T-helper 9 cell (primary cell): ENCODE measurements around the gene RTL10.
"Not testable (repeated sequence)": the region's sequence is repeated elsewhere in the genome, so short reads cannot be mapped to it uniquely, and the experiment has no call there.

Experiments used
- DNase-seq: peaks from one replicate; pipeline ENCODE4 v3.0.0-alpha.2; 2020

Gene RTL10

DNA sequence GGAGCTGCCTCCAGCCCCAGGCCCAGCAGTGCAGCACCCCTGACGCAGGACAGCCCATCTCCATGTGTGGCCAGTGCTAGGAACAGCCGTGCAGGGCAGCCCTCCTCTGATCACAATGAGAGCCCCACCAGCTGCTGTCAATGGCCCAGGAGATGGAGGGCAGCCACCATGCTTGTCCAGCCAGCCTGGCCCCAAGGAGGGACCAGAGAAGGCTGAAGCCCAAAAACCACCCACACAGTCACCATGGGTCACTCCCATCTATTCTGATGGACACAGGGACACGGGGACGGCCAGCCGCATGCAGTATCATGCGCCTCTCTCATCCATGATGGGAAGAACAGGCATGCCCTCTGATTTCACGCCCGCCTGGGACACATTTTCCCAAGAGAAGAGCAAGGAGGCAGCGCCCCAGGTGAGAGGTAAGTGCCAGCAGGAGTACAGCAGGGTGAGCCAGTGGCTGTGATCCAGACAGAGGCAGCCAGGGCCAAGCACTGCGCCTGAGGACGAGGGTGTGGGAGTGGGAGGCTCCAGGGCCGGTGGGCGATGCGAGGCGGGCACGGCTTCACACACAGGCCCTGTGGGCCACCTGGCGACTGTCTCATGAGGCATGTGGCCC, 33.6 kb upstream of the RTL10 start:
- DNase-seq, result no peak

DNA sequence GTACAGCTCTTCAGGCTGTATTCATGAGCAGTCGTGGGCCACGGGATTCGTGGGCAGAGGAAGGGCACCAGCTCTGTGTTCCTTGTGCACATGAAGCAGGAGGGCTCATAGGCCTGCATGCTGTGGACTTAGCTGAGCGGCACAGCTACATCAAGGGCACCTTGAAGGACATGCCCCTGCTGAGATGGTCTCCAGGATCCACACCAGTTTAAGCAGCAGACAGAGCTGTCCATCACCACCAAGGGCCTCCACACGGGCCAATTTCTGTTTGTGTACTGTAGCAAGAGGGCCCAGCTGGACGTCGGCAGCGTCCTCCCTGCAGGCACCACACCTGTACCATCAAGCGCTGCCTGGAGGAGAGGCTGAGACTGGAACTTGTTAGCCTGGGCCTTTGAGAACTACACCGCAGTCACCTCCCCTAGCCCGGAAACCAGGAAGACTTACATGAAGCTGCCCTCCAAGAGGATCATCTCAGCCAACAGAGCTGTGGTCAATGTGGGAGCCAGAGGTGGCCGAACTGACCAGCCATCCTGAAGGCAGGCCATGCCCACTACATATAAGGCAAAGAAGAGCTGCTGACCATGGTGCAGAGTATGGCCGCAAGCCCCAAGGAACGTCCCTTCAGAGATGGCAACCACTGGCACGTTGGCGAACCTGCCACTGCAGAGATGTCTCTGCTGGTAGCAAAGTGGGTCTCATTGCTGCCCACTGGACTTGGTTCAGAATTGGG, 32.7 kb upstream of the RTL10 start:
- no peak for DNase-seq

DNA sequence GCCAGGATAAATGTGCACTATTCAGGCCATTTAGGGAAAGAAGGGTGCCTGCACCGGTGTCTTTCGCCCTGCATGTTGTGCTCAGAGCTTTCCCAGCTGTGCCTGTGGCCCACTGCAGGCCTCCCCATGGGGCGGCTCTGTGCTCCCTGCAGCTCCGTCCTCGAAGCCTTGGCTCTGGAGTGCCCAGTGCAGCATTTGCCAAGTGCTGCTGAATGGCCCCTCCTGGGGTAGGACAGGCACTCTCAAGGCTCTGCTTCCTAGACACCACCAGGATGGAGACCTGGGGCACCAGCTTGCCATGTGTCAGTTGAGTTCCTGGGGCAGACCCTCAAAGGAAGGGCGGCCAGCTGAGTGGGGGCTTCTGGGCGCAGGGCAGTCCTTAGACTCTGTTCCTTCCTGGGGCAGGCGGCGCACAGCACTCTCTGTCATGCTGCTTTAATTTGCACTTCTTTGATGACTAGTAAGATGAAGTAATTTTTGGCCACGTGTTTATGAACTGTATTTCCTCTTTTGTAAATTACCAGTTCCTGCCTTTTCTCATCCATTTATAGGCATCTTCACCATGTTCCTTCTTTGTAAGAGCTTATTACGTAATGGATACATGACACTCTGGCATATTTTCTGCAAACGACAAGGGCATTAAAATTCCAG, 32.1 kb upstream of the RTL10 start:
- no peak for DNase-seq

DNA sequence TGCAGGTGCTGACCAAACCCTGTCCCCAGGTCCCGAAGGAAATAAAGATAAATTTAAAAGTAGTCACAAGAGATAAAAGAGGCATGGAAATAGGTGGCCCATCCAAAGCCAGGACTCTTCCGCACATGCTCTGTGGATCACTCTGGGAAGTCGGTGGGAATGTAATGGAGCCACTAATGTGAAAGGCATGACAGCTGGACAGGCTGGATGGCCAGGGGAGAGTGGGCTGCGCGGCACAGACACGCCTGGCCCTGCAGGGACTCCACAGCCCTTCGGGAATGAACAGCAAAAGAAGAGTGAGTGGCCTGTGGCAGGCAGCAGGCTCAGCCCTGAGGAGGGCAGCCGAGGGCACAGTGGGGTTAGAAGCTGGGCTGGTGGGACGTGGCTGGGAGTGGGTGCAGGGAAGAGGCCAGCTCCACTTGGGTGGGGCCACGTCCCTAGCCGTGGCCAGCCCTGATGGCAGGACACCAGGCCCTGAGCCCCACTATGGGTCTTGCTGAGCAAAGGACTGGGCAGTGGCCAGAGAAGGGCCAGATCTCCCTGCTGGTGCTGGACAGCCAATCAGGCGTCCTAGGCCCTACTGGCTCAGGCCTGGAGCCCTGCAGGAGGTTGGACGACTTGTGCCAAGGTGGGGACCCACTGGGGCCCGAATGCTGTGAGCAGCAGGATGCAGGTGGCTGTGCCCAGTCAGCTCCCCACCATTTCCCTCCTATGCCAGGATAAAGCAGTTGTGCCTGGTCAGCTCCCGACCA, 31.3 kb upstream of the RTL10 start:
- DNase-seq, result no peak

DNA sequence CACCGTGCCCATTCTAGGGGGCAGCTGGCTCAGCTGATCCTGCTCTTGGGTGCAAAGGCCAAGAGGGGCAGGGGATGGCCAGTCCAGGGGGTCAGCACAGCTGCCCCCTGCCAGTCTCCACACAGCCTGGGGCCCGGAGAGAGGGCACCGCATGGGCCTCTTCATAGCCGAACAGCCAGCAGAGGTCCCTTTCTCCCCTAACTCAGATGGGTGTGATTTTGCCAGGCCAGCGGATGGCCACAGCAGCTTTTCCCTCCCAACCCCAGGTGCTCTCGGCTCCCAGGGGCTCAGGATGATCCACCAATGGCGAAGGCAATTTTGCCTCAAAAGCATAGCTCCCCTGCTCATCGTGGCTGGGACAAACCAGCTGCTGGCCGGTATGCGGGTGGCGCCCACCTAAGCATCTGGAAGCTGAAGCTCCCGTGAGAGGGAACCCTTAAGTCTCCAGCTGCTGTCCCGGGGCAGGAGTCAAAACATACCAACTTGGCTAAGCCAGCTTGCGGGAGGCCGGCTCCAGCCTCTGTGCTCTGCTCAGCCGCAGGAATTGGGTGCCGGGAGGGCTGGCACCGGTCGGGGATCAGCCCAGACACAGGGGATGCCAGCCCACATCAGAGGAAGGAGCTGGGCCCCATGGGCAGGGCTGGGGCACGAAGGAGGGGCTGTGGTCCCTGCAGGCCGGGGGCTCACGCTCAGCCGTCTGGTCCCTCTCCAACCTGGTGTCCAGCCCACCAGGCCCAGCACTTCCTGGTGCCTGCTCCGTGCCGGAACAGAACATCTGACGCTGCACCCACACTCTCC, 30.5 kb upstream of the RTL10 start:
- no peak for DNase-seq

DNA sequence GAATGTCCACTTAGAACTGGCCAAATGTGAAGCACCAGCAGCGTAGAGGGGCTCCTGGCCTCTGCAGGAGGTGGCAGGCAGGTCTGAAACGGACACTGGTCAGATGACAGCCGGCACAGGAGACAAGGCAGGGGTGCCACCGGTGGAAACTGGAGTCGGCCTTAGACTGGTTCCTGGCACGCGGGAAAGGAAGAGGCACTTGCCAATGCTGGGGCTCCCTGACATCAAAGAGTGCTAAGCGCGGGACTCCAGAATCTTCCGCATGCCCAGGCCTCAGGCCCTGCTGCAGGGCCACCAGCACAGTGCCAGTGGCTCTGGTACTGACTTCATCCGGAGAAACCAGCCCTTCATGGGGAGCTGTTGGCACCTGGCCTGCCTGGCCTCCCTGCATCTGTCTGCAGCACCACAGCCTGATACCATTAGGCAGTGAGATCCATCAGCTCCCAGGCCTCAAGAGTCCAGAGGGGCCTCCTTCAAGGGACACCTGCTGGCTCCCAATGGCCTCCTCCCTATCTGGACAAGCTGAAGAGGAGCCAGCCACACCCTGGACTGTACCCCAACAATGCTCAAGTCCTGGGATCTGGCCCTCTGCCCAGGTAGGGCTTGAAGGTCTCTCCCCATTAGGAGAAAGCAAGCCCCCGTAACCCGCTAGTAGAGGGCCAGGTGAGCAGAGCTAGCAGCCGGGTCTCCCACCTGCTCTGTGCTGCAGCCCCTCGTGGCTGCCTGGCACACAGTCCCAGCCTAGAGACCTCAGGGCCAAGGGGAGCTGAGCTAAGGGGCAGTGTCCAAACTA, 29.7 kb upstream of the RTL10 start:
- no peak for DNase-seq

DNA sequence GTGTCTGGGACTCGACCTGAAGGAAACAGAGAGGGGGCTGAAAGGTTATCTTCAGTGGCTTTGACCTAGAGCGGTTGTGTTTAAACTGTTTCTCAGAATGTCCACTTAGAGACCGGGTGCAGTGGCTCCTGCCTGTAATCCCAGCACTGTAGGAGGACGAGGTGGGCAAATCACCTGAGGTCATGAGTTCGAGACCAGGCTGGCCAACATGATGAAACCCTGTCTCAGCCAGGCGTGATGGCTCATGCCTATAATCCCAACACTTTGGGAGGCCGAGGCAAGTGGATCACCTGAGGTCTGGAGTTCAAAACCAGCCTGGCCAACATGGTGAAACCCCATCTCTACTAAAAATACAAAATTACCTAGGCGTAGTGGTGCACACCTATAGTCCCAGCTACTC, 28.8 kb upstream of the RTL10 start:
- not testable (repeated sequence) for DNase-seq

DNA sequence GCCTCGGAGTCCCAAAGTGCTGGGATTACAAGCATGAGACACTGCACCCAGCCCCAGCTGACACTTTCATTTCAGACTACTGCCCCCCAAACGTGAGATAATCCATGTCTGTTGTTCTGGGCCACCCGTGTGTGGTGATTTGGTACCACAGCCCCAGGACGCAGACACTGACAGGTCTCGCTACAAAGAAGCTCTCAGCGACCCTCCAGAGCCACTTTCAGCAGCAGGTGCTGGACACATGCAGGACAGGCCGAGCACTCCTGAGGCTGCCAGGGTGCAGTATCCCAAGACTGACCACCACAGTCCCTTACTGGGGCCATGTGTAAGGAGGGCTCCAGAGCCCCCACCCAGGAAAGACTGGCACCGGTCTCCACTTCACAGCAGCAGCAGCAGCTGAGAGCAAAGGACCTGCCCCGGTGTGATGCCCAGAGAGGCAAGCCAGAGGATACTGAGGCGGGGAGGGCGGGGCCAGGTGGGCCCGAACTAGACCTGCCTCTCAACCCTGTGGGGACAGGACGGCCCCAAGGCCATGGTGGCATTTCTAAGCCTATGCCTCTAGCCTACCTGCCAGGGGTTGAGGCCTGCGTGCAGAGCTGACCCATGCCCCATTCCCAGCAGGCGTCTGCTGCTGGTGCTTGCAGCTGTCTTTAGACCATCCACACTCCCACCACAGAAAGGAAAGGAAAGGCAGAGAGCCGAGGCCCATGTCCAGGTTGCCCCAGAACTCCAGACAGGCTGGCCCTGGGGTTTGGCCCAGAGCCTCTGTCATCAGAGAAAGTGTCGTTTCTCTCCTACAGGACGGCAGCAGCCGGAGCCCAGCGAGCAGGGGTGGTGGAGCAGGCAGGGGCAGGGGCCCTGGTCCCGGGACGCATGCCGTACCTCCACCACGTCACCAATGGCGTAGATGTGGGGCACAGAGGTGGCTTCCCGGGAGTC, 28.0 kb upstream of the RTL10 start:
- DNase-seq, result no peak

DNA sequence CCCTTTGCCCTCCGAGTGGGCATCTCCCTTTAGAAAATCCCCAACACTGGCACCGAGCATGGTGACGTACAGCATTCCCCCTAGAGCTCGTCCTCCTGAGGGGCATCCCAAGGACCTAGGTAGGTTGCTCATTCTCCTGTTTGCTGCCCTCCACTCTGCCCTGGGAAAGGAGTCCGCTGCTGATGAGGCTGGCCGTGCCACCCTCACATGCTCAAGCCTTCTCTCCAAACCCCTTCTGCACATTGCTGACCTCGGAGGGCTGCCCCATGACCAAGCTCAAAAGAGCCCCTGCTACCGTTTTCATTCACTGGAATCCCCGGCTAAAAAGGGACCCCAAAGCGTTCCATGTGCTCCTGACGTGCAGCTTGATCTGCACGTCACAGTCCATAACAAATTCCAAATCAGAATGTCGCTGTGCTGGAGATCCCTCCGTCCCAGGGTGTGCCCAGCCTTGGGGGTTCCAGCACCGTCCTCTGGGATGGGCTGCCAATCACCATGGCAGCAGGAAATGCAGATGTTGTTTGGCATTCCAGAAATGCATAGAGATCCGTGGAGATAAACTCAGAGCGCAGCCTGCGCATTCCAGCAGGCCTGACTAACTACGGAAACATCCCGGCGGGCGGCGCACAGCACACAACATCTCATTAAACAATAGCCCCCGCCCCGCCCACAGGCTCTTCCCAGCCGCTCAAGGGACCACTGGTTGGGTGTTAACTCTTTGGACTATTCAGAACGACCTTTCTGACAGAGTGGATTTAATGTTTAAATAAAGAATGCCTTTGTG, 26.3 kb upstream of the RTL10 start:
- no peak for DNase-seq

DNA sequence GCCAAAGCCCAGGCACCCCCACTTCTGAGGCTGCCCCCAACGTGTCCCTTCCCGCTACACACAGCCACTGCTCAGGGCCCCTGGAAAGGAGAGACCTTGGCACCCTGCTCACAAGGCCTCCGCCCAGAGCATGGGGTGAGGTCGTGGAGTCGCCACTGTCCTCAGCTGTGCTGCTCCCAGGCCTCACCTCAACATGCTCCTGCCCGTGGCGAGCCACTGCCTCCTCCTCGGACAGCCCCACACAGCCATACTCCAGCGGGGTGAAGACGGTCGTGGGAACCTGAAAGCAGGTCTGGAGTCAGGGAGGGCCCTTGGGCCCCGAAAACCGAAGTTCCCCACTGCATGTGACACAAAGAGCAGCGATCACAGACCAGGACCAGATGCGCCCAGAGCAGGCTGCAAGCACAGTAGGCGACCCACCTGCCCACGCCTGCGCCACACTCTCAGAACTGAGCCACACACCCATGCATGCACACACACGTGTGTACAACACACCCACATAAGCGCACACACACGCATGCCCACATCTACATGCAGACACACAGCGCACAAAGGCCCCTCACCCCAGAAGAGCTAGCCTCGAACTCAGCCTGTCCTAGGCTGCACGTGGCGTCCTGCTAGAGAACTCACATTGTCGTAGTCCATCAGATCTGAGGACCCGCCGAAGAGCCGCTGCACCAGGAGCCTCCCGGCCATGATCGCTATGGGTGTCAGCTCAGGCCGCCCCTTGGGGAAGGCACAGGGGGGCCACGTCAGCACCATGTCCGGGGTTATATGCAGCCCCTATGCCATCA, 25.5 kb upstream of the RTL10 start:
- DNase-seq, result no peak

DNA sequence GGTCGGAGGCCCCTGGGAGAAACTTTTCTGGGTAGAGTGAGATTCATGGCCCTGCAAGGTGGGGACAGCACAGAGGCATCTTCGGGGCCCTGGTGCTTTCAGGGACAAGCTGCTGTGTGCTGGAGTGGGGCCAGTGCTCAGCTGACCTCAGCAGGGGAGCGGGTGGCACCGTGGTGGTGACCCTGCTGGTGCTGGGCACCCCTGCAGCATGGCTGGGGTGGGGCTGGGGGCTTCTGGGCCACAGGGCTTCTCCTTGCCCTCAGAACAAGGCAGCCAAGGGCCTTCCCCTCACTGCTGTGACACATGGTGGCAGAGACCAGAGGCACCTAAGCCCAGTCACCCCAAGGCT, 24.9 kb upstream of the RTL10 start:
- DNase-seq, result no peak

DNA sequence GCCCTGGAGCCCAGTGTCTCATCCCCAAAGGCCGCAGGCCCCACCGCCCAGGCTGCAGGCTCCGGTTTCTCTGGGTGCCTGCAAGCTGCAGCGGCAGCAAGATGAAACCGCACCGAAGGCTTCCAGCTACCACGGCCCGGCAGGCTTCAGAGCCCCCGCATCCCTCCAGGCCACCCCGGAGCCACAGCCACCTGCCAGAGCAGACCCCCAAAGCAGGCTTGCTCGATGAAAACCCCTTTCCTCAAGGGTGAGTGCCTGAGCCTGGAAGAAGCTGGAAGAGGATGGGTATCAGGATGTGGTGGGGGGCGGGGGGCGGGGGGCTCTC, 24.5 kb upstream of the RTL10 start:
- no peak for DNase-seq

DNA sequence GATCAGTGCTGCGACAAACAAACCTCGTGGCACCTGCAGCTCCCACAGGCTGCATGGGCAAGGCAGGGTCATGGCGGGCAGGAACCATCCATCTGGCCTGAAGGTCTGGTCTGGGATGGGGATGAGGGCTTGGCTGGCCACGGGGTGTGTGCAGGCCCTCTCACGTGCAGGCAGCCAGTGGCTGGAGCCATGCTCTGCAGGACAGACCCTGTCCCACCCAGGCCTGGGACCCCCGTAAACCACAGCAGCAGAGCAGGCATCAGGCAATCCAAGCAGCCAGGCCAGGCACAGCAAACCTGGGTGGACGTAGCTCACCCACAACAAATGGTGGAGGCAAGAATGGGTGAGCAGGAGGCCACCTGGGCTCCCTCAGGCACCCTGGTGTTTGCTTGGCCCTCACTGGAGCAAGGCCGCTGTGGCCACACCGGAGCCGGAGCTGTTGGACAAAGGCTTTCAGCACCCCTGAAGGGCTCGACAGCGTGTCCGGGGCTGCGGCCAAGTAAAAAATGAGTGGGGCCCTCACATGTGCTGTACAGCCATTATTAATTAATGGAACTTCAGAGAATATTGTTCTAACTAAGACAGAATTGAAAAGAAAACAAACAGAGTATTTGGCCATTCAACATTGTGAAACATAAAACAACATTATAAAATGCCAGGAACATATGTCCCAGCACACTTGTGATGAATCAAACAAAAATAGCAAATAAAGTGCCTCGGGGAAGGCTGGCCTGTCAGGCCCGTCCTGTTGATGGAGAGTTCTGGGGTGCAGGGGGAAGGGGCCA, 24.0 kb upstream of the RTL10 start:
- DNase-seq, result no peak

DNA sequence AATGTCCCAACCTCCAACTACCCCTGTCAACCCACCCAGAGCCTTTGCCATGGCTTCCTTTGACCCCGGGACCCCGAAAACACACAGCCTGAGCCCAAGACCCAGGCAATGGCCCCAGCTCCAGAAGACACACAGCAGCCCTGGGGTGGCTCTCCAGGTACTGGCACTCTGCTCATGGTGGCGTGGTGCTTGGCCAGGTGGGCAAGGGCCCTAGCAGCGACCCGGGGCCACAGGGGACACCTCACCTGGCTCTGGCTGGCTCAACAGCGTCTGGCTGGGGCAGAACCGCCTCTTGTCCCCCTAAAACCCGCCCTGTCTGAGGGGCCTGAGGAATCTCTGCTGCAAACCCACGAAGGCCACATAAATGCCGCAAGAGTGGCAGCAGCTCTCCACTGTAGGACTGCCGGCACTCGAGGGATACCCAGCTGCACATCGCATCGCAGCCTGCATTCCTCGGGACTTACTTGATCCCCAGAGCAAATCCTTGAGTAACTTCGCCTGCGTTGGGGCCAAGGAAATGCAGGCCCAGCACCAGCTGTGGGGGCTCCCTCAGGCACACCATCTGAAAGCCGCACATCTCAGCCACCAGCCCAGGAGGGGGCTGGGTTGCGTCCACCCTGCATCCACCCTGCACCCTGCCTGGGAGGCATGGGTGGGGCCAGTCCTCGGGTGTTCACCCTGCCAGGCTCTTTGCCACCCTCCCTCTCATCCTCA, 23.1 kb upstream of the RTL10 start:
- no peak for DNase-seq

DNA sequence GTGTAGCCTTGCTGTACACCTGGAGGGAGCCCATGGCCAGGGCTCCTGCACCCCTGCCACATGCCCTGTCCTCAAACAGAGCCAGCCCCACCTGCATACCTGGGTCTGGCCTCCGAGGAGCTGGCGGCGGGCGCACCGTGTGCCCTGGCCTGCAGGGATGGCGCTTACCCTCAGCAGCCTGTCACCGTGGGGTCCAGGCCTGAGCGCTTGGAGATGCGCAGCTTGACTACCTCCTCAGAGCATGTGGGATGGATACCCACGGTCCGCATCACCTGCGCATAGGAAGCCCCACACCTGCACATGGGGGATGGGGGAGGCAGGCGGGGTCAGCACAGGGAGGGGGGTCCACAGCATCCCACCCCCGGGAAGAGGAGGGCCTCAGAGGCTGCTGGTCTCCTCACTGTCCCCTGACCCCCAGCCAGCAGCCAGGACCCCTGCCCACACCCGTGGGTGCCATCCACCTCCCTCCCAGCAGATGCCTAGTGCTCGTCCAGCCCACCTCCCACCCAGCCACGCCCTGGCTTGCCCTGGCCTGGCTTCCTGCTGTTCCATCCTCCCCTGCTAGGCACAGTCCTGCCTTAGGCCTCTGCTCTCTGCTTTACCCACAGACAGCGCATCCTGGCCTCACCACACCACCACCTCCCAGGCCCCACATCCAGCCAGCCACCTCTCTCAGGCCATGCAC, 22.4 kb upstream of the RTL10 start:
- DNase-seq, result no peak

DNA sequence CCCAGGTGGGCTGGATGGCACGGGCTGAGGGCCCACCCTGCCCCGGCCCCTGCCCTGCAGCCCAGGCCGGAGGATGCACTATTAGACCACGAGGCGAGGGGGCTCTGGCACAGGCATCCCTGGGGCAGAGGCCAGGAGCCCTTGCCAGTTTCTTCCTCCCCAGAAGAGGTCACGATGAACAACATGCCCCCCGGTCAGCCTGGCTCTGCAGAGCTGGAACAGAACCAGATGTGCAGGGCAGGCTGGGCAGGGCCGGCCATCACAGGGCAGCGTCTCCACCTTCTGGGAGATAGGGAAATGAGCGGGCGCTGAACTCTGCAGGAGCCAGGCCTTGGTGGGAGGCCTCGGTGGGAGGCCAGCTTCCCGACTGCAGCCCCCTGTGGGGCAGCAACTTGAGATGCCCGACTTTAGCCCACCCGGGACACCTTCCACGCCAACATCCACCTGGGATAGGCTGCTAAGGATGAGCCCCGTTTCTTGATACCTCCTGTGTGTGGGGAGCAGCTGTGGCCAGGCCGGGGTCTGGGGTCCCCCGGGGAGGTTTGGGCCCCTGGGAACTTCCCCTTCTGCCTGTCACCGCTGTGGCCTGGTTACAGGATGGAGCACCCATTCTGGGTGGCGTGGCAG, 21.8 kb upstream of the RTL10 start:
- DNase-seq, result no peak
